Measurements from ENCODE around the gene SLC25A30. TPM values are rescaled to one million over a fixed set of nuclear protein-coding genes. Genes with fewer than 3 reads are reported as not detected.

Gene SLC25A30
- total RNA-seq, 3 donors from 2014 or later = 10.5 to 20.0 (median 13.6) TPM

DNA sequence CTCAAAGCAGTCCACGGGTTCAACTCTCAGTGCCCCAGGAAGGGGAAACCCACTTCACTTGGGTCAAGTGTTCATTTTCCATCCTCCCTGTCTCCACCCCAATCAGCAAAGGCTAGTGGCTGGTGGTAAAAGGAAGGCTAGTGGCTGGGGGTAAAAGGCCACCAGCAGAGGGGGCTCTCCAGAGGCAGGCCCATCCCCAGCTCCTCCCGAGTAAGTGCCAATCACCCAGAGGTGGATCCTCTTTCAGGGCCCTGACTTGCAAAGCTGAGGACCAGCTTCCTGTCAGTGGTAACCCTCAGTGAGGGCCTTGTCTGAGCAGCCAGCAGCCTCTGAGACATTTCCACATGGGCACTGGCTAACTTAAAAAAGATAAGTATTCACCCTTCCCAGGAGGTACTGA, 55.2 kb downstream of the SLC25A30 start:
- ATAC-seq (no peak), DNase-seq (no peak)
- H3K36me3 ChIP-seq (ENCODE audit: low read depth) = no peaks in the 10 kb centered on the region
- TF ChIP-seq, protein P1, sequence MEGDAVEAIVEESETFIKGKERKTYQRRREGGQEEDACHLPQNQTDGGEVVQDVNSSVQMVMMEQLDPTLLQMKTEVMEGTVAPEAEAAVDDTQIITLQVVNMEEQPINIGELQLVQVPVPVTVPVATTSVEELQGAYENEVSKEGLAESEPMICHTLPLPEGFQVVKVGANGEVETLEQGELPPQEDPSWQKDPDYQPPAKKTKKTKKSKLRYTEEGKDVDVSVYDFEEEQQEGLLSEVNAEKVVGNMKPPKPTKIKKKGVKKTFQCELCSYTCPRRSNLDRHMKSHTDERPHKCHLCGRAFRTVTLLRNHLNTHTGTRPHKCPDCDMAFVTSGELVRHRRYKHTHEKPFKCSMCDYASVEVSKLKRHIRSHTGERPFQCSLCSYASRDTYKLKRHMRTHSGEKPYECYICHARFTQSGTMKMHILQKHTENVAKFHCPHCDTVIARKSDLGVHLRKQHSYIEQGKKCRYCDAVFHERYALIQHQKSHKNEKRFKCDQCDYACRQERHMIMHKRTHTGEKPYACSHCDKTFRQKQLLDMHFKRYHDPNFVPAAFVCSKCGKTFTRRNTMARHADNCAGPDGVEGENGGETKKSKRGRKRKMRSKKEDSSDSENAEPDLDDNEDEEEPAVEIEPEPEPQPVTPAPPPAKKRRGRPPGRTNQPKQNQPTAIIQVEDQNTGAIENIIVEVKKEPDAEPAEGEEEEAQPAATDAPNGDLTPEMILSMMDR (IDR thresholded peaks at IDR 0.05) = no peak
- H3K4me3 ChIP-seq = no peak overlapping the region
- peaks cover 5% of the 10 kb centered on the region for H3K4me1 ChIP-seq (ENCODE audit: low read depth)
- H3K9me3 ChIP-seq = no peaks in the 10 kb centered on the region
- intact Hi-C loops (cut with DNase I, micrococcal nuclease) = loop anchor here in 1 of 2 donors (10.0 kb wide), 1 partner anchor 682 kb away; no protein-coding TSS in a partner anchor

DNA sequence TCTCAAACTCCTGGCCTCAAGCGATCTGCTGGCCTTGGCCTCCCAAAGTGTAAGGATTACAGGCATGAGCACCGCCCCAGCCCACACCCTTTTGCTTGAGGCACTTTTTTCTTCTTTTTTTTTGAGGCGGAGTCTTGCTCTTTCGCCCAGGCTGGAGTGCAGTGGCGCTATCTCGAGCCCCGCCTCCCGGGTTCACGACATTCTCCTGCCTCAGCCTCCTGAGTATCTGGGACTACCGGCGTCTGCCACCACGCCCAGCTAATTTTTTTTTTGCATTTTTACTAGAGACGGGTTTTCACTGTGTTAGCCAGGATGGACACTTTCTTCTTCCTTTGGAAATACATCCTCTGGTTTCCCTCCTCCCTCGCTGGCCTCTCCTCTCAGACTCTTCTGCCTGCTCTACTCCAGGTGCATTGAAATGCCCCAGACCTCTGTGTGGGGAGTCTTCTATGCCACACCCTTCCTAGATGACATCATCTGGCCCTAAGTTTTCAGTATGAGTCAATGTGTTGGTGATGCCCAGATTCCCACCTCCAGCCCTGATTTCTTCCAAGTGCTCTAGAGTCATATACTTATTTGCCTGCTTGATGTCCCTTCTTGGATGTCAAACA, 56.5 kb downstream of the SLC25A30 start:
- ATAC-seq (no peak), DNase-seq (no peak)
- no peaks in the 10 kb centered on the region for H3K9me3 ChIP-seq
- no peak overlapping the region for H3K4me3 ChIP-seq
- H3K36me3 ChIP-seq (ENCODE audit: low read depth) = peaks cover 2% of the 10 kb centered on the region
- TF ChIP-seq, protein P1 (IDR thresholded peaks at IDR 0.05) = no peak
- intact Hi-C loops (cut with DNase I, micrococcal nuclease) = loop anchor here in 1 of 2 donors (10.0 kb wide), 1 partner anchor 683 kb away; no protein-coding TSS in a partner anchor
- H3K4me1 ChIP-seq (ENCODE audit: low read depth) = no peaks in the 10 kb centered on the region

DNA sequence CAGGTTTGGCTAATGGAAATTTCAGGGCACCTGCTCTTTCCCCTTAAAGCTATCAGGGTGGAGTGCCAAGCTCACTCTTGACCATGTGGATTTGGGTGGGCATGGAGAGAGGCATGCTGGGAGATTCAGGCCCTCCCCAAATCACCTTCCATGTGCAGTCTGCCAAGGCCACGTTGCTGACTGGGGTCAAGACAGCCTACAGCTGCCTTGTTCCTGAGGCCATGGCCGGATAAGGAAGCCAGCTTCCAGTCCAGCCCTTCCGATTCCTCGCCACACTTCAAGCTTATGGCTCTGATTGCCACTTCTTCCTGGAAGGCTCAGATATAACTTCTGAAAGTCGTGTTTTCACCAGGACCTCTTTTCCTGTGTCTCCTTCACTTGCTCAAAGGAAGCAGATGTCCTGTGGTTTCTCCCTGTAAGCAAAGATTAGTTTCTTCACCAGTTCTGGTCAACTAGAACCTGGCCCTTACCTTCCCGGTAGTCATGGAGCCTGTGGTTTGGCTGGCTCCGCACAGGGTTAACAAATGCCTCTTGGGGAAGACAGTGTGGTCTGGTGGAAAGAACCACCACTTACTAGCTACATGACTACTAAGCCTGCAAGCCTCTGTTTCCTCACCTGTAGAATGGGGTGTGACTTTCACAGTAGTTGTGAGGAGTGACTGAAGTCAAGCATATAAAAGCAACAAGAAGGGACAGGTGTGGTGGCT, 61.1 kb downstream of the SLC25A30 start:
- H3K36me3 ChIP-seq (ENCODE audit: low read depth) = peaks cover 7% of the 10 kb centered on the region
- TF ChIP-seq, protein P1 (IDR thresholded peaks at IDR 0.05) = no peak

DNA sequence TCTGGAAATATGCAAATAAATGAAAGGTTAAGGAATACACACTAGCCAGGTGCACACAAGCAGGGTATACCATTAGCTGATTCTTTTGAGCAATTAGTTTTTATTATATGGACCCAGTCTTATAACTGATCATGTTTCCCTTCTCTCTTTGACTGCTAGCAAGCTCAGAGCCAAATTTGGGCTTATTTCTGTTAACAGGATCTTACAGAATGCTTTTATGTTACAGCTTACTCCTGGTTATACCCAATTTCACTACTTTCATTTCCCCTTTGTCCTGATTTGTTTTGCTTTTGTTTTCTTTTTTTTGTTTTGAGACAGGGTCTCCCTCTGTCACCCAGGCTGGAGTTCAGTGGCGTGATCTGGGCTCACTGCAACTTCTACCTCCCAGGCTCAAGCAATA, 64.3 kb downstream of the SLC25A30 start:
- Histone ChIP-seq H3K4me3 (no peak overlapping the region), H3K4me1 (ENCODE audit: low read depth) (no peaks in the 10 kb centered on the region), H3K36me3 (ENCODE audit: low read depth) (peaks cover 7% of the 10 kb centered on the region), H3K9me3 (no peaks in the 10 kb centered on the region)
- intact Hi-C loops (cut with DNase I, micrococcal nuclease) = no loop called here
- TF ChIP-seq, protein P1 (IDR thresholded peaks at IDR 0.05) = no peak
- DNase-seq = no peak
- ATAC-seq = no peak

More for the DNA sequence above, 61.1 kb downstream of the SLC25A30 start:
- intact Hi-C loops (cut with DNase I, micrococcal nuclease) = no loop called here
- no peaks in the 10 kb centered on the region for H3K4me1 ChIP-seq (ENCODE audit: low read depth)
- H3K9me3 ChIP-seq = no peaks in the 10 kb centered on the region
- DNase-seq (no peak), ATAC-seq (no peak)
- H3K4me3 ChIP-seq = no peak overlapping the region

DNA sequence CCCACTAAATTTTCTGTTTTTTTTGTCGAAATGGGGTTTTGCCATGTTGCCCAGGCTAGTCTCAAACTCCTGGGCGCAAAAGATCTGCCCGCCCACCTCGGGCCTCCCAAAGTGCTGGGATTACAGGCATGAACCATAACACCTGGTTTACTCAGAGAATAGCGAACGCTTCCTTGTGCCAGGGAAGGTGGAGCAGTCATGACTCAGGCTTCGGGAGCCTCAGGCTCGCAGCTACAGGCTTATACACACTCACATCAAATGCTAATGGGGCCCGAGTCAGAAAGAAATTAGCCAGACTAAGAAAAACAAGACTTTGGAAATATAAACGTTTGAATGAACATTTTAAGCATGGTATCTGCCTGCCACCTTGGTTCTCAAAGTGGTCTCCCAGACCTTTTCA, 66.1 kb downstream of the SLC25A30 start:
- DNase-seq (no peak), ATAC-seq (peak; percentile 47)
- Histone ChIP-seq H3K4me1 (ENCODE audit: low read depth) (no peaks in the 10 kb centered on the region), H3K36me3 (ENCODE audit: low read depth) (peaks cover 7% of the 10 kb centered on the region), H3K4me3 (no peak overlapping the region), H3K9me3 (no peaks in the 10 kb centered on the region)
- intact Hi-C loops (cut with DNase I, micrococcal nuclease) = no loop called here
- TF ChIP-seq, protein P1 (IDR thresholded peaks at IDR 0.05) = no peak

Measured in mucosa of descending colon (tissue), 3 donors.